Osteoblast (primary cell): ENCODE results near the gene FOXN3. TPM values are rescaled to one million over a fixed set of nuclear protein-coding genes. Genes with fewer than 3 reads are reported as not detected.

Experiments
- DNase-seq: peaks from one replicate; pipeline ENCODE4 v3.0.0; 2011; ENCODE audit warnings: low spot score, mixed read lengths; ENCODE audit not compliant: insufficient read length; ENCODE audit errors: missing footprints
- H2AFZ ChIP-seq: 2 replicates; pipeline ENCODE4 v1.6.0; 2011; ENCODE audit warnings: mild to moderate bottlenecking, low read length
- H3K27ac ChIP-seq: 2 replicates; pipeline ENCODE4 v1.5.1; 2011; ENCODE audit warnings: mild to moderate bottlenecking, low read depth, low read length, moderate library complexity
- H3K27me3 ChIP-seq: 2 replicates; pipeline ENCODE4 v1.6.0; 2012; ENCODE audit warnings: mild to moderate bottlenecking, control low read depth, inconsistent platforms, low read length, moderate library complexity; ENCODE audit not compliant: insufficient read depth
- H3K36me3 ChIP-seq: 2 replicates; pipeline ENCODE4 v1.5.1; 2011; ENCODE audit warnings: mild to moderate bottlenecking, low read length, control low read depth, moderate library complexity; ENCODE audit not compliant: insufficient read depth
- H3K4me1 ChIP-seq: 2 replicates; pipeline ENCODE4 v1.5.1; 2011; ENCODE audit warnings: mild to moderate bottlenecking, low read length, control low read depth, moderate library complexity; ENCODE audit not compliant: insufficient read depth
- H3K4me2 ChIP-seq: 2 replicates; pipeline ENCODE4 v1.6.0; 2011; ENCODE audit warnings: mild to moderate bottlenecking, low read length; ENCODE audit not compliant: insufficient read depth
- H3K4me3 ChIP-seq: fragments of 200-600 bp; sonication (generic); 3 replicates; pipeline ENCODE4 v1.5.1; 2012; ENCODE audit warnings: mild to moderate bottlenecking, low read length, inconsistent platforms; ENCODE audit not compliant: insufficient read depth
- H3K79me2 ChIP-seq: 2 replicates; pipeline ENCODE4 v1.6.0; 2012; ENCODE audit warnings: mild to moderate bottlenecking, low read length, control low read depth, inconsistent platforms; ENCODE audit not compliant: insufficient read depth
- H3K9me3 ChIP-seq: 2 replicates; pipeline ENCODE4 v1.5.1; 2011; ENCODE audit warnings: low read depth, low read length, control low read depth
- H4K20me1 ChIP-seq: 2 replicates; pipeline ENCODE4 v1.6.0; 2012; ENCODE audit warnings: mild to moderate bottlenecking, low read length, control low read depth; ENCODE audit not compliant: insufficient read depth
- total RNA-seq: library from RNA; depleted of rRNA; stranded (reverse); fragments of >200 nt; gene quantifications from 2 replicates; pipeline ENCODE4 v1.2.3, GENCODE V29; 2012
- TF ChIP-seq, protein P1 (sequence below): IDR thresholded peaks from 2 replicates; pipeline ENCODE4 v1.5.1; 2011; ENCODE audit warnings: mild to moderate bottlenecking, low read depth, low read length, moderate library complexity; ENCODE audit errors: extremely low read depth

FOXN3 gene
- total RNA-seq, 1 donor: 49.9 TPM

DNA sequence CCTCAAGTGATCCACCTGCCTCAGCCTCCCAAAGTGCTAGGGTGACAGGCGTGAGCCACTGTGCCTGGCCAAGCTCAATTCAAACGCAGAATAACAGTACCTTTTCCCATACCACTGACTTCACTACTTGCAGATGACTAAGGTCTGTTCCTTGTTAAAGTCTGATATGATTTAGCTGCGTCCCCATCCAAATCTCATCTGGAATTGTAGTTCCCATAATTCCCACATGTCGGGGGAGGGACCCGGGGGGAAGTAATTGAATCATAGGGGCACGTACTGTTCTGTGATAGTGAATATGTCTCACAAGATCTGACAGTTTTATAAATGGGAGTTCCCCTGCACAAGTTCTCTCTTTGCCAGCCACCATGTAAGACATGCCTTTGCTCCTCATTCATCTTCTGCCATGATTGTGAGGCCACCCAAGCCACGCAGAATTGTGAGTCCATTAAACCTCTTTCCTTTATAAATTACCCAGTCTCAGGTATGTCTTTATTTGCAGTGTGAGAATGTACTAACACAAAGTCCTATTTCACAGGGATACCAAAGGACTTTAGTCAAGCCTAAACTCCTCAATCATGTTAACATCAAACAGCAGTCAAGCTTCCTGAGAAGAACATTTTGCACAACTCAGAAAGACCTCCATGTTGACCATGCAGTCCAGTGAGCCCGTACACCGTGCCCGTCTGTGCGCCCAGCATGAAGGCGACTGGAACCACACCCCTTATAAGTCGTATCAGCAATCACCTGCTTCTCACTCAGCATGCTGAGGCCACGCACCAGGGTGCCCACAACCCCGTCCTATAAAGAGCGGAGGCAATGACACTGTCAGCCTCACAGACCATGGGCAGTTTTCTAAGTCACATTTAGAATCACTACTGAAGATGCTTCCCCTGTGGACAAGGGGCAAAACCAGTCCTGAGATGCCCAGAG, 36.9 kb downstream of the FOXN3 start:
- peaks cover 8% of the 10 kb centered on the region for H3K79me2 ChIP-seq
- H3K4me1 ChIP-seq: peaks cover 6% of the 10 kb centered on the region
- H3K4me3 ChIP-seq: no peak overlapping the region
- H2AFZ ChIP-seq: no peak overlapping the region
- TF ChIP-seq, protein P1, sequence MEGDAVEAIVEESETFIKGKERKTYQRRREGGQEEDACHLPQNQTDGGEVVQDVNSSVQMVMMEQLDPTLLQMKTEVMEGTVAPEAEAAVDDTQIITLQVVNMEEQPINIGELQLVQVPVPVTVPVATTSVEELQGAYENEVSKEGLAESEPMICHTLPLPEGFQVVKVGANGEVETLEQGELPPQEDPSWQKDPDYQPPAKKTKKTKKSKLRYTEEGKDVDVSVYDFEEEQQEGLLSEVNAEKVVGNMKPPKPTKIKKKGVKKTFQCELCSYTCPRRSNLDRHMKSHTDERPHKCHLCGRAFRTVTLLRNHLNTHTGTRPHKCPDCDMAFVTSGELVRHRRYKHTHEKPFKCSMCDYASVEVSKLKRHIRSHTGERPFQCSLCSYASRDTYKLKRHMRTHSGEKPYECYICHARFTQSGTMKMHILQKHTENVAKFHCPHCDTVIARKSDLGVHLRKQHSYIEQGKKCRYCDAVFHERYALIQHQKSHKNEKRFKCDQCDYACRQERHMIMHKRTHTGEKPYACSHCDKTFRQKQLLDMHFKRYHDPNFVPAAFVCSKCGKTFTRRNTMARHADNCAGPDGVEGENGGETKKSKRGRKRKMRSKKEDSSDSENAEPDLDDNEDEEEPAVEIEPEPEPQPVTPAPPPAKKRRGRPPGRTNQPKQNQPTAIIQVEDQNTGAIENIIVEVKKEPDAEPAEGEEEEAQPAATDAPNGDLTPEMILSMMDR: no peak
- peaks cover 23% of the 10 kb centered on the region for H4K20me1 ChIP-seq
- no peak overlapping the region for H3K4me2 ChIP-seq
- no peaks in the 10 kb centered on the region for H3K9me3 ChIP-seq
- no peak overlapping the region for H3K27ac ChIP-seq
- no peaks in the 10 kb centered on the region for H3K27me3 ChIP-seq
- no peak for DNase-seq
- H3K36me3 ChIP-seq: no peaks in the 10 kb centered on the region

DNA sequence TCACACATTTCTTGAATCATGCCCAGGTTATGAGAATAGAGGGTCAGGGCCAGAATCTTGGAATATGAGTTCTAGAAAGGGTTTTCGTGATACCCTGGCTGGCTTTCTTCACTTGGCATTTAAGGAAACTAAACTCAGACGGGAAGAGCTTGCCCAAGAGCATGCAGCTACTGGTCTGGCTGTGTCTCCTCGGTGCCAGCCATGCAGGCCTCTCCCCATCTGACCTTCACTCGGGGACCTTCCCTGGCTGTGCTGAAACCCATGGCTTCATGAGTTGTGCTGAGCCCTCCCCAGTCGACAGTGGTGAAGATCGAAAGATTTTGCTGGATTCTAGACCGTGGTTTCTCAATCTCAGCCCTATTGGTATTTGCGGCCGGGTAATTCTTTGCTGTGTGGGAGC, 38.0 kb downstream of the FOXN3 start:
- H4K20me1 ChIP-seq: peaks cover 23% of the 10 kb centered on the region
- H3K9me3 ChIP-seq: no peaks in the 10 kb centered on the region
- peaks cover 6% of the 10 kb centered on the region for H3K4me1 ChIP-seq
- TF ChIP-seq, protein P1: no peak
- no peaks in the 10 kb centered on the region for H3K36me3 ChIP-seq
- H3K4me3 ChIP-seq: no peak overlapping the region
- no peak overlapping the region for H3K27ac ChIP-seq
- H2AFZ ChIP-seq: no peak overlapping the region
- no peaks in the 10 kb centered on the region for H3K27me3 ChIP-seq
- no peak for DNase-seq
- no peak overlapping the region for H3K4me2 ChIP-seq
- H3K79me2 ChIP-seq: peaks cover 11% of the 10 kb centered on the region

DNA sequence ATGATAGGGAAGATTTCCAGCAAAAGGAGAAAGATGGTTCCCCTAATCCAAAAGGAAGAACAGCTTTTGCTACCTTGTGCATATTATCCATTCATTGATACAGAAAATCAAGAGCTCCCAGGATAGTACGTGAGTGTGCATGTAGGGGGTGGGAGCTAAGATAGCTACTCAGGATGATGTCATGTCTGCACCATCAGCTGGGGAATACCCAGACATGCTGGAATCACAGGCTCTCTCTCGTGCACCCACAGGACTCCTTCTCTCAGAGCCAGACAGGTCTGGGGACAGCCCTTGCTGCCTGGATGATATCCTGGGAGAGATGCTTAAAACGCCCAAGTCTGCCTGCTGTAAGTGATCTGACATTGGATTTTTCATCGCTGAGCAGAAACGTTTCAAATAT, 38.9 kb downstream of the FOXN3 start:
- TF ChIP-seq, protein P1: no peak
- peak; percentile 86 for DNase-seq
- Histone ChIP-seq H3K27me3 (no peaks in the 10 kb centered on the region), H3K4me2 (no peak overlapping the region), H3K4me1 (peaks cover 6% of the 10 kb centered on the region), H4K20me1 (peaks cover 19% of the 10 kb centered on the region), H2AFZ (no peak overlapping the region), H3K27ac (peak overlapping the region; percentile 17), H3K9me3 (no peaks in the 10 kb centered on the region), H3K4me3 (no peak overlapping the region), H3K79me2 (peaks cover 11% of the 10 kb centered on the region), H3K36me3 (no peaks in the 10 kb centered on the region)

DNA sequence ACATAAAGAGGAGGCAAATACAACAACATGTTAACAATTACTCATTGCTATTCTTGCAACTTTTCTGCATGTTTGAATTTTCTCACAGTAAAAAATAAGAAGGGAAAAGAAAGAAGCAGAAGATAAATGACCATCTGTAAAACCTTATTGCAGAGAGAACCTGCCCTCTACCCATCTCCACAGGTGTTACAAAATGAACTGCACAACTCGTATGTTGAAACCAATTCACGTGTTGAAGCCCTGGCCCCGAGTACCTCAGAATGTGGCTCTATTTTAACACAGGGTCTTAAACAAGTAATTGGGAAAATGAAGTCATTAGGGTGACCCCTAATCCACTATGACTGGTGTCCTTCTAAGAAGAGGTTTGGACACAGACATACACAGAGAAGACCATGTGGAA, 39.5 kb downstream of the FOXN3 start:
- peaks cover 15% of the 10 kb centered on the region for H4K20me1 ChIP-seq
- TF ChIP-seq, protein P1: no peak

More for the DNA sequence above, 39.5 kb downstream of the FOXN3 start:
- Histone ChIP-seq H2AFZ (no peak overlapping the region), H3K4me1 (peaks cover 8% of the 10 kb centered on the region), H3K4me2 (no peak overlapping the region), H3K9me3 (no peaks in the 10 kb centered on the region), H3K79me2 (peaks cover 9% of the 10 kb centered on the region), H3K27me3 (no peaks in the 10 kb centered on the region), H3K27ac (no peak overlapping the region), H3K36me3 (no peaks in the 10 kb centered on the region), H3K4me3 (no peak overlapping the region)
- no peak for DNase-seq
